Left ventricle myocardium inferior (tissue), 1 donor: ENCODE data around the gene ZNF710. TPM values are rescaled to one million over a fixed set of nuclear protein-coding genes. Genes with fewer than 3 reads are reported as not detected.

Source experiments
- DNase-seq: peaks from one replicate; pipeline ENCODE4 v3.0.0-alpha.2; 2020
- H3K27ac ChIP-seq: fragments of 200-600 bp; replicated peaks from 2 replicates; pipeline ENCODE4 v1.8.0; 2021
- H3K27me3 ChIP-seq: fragments of 200-600 bp; 2 replicates; pipeline ENCODE4 v1.8.0; 2021; ENCODE audit warnings: low read depth
- H3K36me3 ChIP-seq: fragments of 200-600 bp; 2 replicates; pipeline ENCODE4 v1.8.0; 2021
- H3K4me1 ChIP-seq: fragments of 200-600 bp; 2 replicates; pipeline ENCODE4 v1.8.0; 2021
- H3K4me3 ChIP-seq: fragments of 200-600 bp; 2 replicates; pipeline ENCODE4 v1.8.0; 2021; ENCODE audit warnings: mild to moderate bottlenecking, moderate library complexity
- H3K9me3 ChIP-seq: fragments of 200-600 bp; replicated peaks from 2 replicates; pipeline ENCODE4 v1.8.0; 2021
- intact Hi-C: fragments of 100-400 bp; cut with micrococcal nuclease; formaldehyde crosslinking; loops from one replicate; pipeline ENCODE4 v1.11.0; 2022
- total RNA-seq: library from RNA; stranded (reverse); fragmentation: NEBNext Ultra II Directional; extraction: Animal tissue kit (Norgen Biotek cat#: 25700); gene quantifications from one replicate; pipeline ENCODE4 v1.2.1, GENCODE V29; 2021
- TF ChIP-seq, protein P1 (sequence below): fragments of 200-600 bp; IDR thresholded peaks from 2 replicates; pipeline ENCODE4 v1.8.0; 2021; ENCODE audit warnings: antibody characterized with exemption, mild to moderate bottlenecking, borderline replicate concordance
- donor health status: DM: no; HTN: yes; CAD: no; lungs with severe emphysema.

The ZNF710 gene
- total RNA-seq, 1 donor from 2014 or later = 5.5 TPM

- H3K4me1 ChIP-seq = no peaks in the 10 kb centered on the region
- H3K27me3 ChIP-seq = no peaks in the 10 kb centered on the region
- no peak overlapping the region for H3K4me3 ChIP-seq
- H3K36me3 ChIP-seq = peaks cover 9% of the 10 kb centered on the region
- intact Hi-C loops = no loop called here
- TF ChIP-seq, protein P1, sequence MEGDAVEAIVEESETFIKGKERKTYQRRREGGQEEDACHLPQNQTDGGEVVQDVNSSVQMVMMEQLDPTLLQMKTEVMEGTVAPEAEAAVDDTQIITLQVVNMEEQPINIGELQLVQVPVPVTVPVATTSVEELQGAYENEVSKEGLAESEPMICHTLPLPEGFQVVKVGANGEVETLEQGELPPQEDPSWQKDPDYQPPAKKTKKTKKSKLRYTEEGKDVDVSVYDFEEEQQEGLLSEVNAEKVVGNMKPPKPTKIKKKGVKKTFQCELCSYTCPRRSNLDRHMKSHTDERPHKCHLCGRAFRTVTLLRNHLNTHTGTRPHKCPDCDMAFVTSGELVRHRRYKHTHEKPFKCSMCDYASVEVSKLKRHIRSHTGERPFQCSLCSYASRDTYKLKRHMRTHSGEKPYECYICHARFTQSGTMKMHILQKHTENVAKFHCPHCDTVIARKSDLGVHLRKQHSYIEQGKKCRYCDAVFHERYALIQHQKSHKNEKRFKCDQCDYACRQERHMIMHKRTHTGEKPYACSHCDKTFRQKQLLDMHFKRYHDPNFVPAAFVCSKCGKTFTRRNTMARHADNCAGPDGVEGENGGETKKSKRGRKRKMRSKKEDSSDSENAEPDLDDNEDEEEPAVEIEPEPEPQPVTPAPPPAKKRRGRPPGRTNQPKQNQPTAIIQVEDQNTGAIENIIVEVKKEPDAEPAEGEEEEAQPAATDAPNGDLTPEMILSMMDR = no peak
- DNase-seq = no peak
- H3K27ac ChIP-seq = no peak overlapping the region
- H3K9me3 ChIP-seq = peaks cover 20% of the 10 kb centered on the region
Measured at GRCh38 chr15:90113166-90113565, 112.0 kb downstream of the ZNF710 start.

- intact Hi-C loops = no loop called here
- Histone ChIP-seq H3K4me1 (no peaks in the 10 kb centered on the region), H3K9me3 (peaks cover 20% of the 10 kb centered on the region), H3K4me3 (no peak overlapping the region), H3K27ac (no peak overlapping the region), H3K36me3 (peaks cover 9% of the 10 kb centered on the region), H3K27me3 (no peaks in the 10 kb centered on the region)
- TF ChIP-seq, protein P1 = no peak
- DNase-seq = no peak
Measured at GRCh38 chr15:90114451-90114901, 113.4 kb downstream of the ZNF710 start.

DNA sequence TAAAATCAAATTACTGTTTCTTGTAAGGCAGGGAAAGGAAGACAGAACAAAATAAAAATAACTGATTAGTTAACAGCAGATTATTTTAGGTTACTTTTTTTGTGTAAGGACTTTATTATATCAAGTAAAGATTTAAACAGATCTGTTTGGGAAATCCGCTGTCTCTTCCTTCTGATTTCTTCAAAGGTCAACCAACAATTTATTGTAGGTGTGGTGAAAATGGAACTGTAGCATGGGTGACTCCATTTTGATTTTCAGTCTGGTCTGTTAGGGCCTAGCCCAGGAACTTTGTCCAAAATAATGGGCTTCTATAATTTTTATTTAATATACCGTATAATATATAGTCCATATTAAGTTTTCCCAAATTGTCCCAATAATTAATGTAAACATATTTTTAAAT is 114.7 kb downstream of the ZNF710 start:
- intact Hi-C loops = no loop called here
- Histone ChIP-seq H3K27ac (no peak overlapping the region), H3K36me3 (peaks cover 9% of the 10 kb centered on the region), H3K4me1 (no peaks in the 10 kb centered on the region), H3K9me3 (peaks cover 20% of the 10 kb centered on the region), H3K27me3 (no peaks in the 10 kb centered on the region), H3K4me3 (no peak overlapping the region)
- TF ChIP-seq, protein P1 = no peak
- DNase-seq = no peak

- Histone ChIP-seq H3K4me1 (no peaks in the 10 kb centered on the region), H3K27me3 (no peaks in the 10 kb centered on the region), H3K27ac (no peak overlapping the region), H3K36me3 (peaks cover 7% of the 10 kb centered on the region), H3K9me3 (peaks cover 12% of the 10 kb centered on the region), H3K4me3 (no peak overlapping the region)
- TF ChIP-seq, protein P1 = no peak
- intact Hi-C loops = no loop called here
- no peak for DNase-seq
Measured at GRCh38 chr15:90119367-90119766, 118.2 kb downstream of the ZNF710 start.

DNA sequence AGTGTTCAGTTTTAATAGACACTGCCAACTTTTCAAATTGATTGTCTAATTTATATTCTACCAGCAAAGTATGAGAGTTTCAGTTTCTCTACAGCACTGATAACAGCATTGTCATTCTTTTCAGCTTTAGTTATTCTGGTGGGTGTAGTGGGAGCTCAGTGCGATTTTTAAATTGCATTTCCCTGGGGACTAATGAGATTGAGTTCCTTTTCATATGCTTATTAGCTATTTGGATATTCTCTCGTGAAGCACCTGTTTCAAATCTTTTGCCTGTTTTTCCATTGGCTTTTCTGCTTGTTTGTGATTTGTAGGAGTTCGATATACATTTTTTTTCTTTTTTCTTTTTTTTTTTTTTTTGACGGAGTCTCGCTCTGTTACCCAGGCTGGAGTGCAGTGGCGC is 120.0 kb downstream of the ZNF710 start:
- Histone ChIP-seq H3K4me3 (no peak overlapping the region), H3K27ac (no peak overlapping the region), H3K9me3 (no peaks in the 10 kb centered on the region), H3K4me1 (peaks cover 9% of the 10 kb centered on the region), H3K27me3 (no peaks in the 10 kb centered on the region), H3K36me3 (no peaks in the 10 kb centered on the region)
- DNase-seq = no peak
- intact Hi-C loops = no loop called here
- TF ChIP-seq, protein P1 = no peak

DNA sequence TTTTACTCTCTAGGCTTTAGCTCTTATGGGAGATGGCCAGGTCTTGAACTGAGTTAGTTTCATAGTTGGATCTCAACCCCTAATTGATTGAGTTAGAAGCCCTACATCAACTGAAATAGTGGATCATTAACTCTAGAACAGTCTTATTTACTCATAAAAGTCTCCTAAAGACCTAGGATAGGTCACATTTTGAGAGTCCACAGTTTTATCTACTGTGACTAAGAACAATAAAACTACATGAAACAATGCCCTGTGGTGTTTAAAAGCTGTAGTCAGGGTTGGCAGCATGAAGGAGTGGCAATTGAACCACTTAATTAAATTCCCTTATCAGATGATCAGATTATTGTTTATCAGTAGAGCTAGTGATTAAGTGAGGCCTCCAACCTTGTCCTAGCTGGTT is 123.4 kb downstream of the ZNF710 start:
- Histone ChIP-seq H3K36me3 (no peaks in the 10 kb centered on the region), H3K9me3 (no peaks in the 10 kb centered on the region), H3K4me1 (peaks cover 19% of the 10 kb centered on the region), H3K27me3 (peaks cover 8% of the 10 kb centered on the region), H3K27ac (no peak overlapping the region), H3K4me3 (no peak overlapping the region)
- TF ChIP-seq, protein P1 = no peak
- DNase-seq = no peak
- intact Hi-C loops = no loop called here
